ENCODE results near the gene FMN2.
"Not testable (repeated sequence)": the region's sequence is repeated elsewhere in the genome, so short reads cannot be mapped to it uniquely, and the experiment has no call there.

FMN2 gene

DNA sequence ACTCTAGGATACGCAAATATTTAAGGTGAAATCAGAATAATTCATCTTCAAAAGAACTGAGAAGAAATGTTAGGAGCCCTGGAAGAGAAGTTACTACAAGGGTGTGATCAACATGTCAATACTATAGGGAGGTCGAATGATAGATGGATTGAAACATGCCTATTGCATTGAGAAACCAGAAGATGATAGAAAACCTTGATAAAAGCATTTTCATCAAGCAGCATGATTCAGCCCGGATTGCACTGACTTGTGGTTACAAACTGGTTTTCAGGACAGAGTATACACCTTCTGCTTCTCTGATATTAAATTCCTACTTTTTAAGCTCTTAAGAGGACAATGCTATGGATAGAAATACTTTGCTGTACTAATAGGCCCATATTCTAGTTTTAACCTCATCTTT, 164.2 kb downstream of the FMN2 start:
- TF ChIP-seq, protein P1, sequence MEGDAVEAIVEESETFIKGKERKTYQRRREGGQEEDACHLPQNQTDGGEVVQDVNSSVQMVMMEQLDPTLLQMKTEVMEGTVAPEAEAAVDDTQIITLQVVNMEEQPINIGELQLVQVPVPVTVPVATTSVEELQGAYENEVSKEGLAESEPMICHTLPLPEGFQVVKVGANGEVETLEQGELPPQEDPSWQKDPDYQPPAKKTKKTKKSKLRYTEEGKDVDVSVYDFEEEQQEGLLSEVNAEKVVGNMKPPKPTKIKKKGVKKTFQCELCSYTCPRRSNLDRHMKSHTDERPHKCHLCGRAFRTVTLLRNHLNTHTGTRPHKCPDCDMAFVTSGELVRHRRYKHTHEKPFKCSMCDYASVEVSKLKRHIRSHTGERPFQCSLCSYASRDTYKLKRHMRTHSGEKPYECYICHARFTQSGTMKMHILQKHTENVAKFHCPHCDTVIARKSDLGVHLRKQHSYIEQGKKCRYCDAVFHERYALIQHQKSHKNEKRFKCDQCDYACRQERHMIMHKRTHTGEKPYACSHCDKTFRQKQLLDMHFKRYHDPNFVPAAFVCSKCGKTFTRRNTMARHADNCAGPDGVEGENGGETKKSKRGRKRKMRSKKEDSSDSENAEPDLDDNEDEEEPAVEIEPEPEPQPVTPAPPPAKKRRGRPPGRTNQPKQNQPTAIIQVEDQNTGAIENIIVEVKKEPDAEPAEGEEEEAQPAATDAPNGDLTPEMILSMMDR (IDR thresholded peaks at IDR 0.05; ENCODE audit: insufficient read depth, low read depth, low read length, missing control alignments), result no peak
- no peak overlapping the region for H3K4me3 ChIP-seq (ENCODE audit: low read length)
- DNase-seq (ENCODE audit: low read depth), result no peak

DNA sequence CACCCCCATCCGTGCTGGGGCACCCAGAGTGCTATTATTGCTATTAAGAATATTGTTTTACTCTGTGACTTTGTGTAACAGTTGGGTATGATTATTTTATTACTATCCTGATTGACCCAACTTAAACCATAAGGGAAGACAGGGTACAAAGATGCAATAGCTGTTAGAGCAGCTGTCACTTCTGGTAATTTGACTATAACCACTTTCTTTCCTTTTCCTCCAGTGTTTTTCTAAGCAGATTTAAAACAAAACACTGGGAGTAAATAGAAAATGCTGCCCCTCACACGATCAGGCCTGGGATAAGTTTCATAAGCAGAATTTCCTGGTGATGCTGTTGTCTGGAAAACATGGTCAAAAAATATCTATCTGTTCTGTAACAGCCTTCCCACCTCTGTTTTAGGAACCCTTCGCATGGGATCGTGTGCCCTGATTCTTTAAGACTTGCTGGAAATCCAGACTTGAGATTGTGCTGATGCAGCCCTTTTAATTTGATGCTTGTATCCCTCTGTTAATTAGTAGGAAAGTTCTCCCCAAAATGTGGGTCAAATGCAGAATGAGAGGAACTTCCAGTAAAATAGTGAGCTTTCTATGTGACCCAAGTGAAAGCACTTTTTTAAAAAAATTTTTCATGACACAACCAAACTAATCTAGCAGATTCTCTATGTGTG, 165.3 kb downstream of the FMN2 start:
- TF ChIP-seq, protein P1 (IDR thresholded peaks at IDR 0.05; ENCODE audit: insufficient read depth, low read depth, low read length, missing control alignments), result no peak
- no peak overlapping the region for H3K4me3 ChIP-seq (ENCODE audit: low read length)
- DNase-seq (ENCODE audit: low read depth), result no peak

DNA sequence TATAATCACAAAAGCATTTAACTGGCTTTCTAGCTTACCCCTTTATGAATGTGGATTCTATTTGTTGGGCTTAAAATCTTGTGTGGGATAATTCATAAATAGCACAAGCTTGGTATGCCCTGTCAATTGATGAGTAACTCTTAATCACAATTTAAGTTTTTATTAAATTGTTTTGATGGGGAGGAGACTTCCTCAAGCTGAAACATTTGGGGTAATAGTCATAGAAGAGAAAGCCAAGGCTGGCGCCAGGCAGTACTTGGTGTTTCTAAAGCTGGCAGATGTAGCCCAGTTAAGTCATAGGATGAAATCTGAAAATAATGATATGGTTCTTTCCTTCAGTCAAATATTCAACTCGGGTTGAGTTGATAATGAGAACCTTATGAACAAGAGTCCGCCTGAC, 167.2 kb downstream of the FMN2 start:
- TF ChIP-seq, protein P1 (IDR thresholded peaks at IDR 0.05; ENCODE audit: insufficient read depth, low read depth, low read length, missing control alignments), result no peak
- DNase-seq (ENCODE audit: low read depth), result peak; percentile 57
- no peak overlapping the region for H3K4me3 ChIP-seq (ENCODE audit: low read length)

DNA sequence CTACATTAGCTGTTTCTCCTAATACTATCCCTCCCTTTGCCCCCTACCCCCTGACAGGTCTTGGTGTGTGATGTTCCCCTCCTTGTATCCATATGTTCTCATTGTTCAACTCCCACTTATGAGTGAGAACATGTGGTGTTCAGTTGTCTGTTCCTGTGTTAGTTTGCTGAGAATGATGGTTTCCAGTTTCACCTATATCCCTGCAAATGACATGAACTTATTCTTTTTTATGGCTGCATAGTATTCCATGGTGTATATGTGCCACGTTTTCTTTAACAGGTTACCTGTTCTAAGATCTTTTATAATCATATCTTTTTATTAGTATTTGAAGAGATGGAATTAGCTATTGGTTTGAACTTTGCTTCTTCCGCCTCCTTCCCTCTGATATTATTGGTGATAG, 172.8 kb downstream of the FMN2 start:
- not testable (repeated sequence) for DNase-seq (ENCODE audit: low read depth)

DNA sequence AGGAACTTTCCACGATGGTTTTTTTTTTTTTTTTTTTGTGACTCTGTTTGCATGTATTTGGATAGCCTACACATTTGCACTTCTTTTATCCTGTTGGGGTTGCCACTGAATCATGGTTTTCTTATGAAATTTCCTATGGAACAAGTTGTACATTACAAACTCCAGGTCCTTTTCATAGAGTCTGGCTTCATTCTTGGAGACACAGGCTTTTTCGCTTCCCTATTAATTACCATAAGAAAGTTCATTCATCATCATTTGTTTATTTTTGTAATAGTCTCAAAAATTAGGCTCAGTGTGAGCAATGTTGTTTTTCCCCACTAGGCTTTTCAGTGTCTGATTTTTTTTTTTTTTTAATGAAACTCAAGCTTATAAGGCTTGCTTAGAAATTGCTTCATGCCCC, 179.4 kb downstream of the FMN2 start:
- no peak for DNase-seq (ENCODE audit: low read depth)
- no peak overlapping the region for H3K4me3 ChIP-seq (ENCODE audit: low read length)
- TF ChIP-seq, protein P1 (IDR thresholded peaks at IDR 0.05; ENCODE audit: insufficient read depth, low read depth, low read length, missing control alignments), result no peak

More for the DNA sequence above, 172.8 kb downstream of the FMN2 start:
- not testable (repeated sequence) for H3K4me3 ChIP-seq (ENCODE audit: low read length)

DNA sequence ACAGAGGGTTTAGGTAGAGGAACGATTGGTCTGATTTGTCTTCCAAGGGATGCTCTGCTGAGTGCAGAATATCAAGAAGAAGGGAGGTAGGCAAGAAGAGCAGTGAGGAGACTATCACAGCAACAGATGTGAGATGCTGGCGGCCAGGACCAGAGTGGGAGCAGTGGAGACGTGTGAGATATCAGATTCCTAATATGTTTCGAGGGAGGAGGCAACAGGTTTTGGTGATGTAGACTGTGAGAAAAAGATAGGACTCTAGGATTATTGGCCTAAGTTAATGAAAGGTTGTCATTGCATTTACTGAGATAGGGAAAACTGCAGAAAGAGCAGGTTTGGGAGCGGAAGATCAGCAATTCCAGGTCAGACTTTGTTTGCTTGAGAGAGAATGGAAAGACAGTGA, 182.9 kb downstream of the FMN2 start:
- no peak overlapping the region for H3K4me3 ChIP-seq (ENCODE audit: low read length)
- no peak for DNase-seq (ENCODE audit: low read depth)
- TF ChIP-seq, protein P1 (IDR thresholded peaks at IDR 0.05; ENCODE audit: insufficient read depth, low read depth, low read length, missing control alignments), result no peak

DNA sequence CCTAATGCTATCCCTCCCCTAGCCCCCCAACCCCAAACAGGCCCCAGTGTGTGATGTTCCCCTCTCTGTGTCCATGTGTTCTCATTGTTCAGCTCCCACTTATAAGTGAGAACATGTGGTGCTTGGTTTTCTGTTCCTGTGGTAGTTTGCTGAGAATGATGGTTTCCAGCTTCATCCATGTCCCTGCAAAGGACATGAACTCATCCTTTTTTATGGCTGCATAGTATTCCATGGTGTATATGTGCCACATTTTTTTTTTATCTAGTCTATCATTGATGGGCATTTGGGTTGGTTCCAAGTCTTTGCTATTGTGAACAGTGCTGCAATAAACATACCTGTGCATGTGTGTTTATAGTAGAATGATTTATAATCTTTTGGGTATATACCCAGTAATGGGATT, 183.5 kb downstream of the FMN2 start:
- not testable (repeated sequence) for H3K4me3 ChIP-seq (ENCODE audit: low read length); DNase-seq (ENCODE audit: low read depth)

DNA sequence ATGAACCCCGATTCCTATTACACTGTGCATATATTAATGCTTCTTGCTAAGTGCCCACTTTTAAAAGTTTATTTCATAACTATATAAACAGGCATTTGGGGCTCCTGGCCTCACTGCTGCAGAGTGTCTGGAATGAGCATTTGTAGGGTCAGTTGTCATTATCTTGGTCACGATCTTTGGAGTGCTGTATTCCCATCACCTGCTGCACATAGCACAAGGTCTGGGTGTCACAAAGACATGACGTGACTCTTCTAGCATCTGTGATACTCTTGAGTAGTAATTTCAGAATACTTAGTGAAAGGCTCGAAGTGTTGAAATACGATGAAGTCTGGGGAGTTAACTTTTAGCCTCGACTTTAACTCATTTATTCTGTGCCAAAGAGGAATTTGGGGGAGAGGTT, 186.4 kb downstream of the FMN2 start:
- no peak for DNase-seq (ENCODE audit: low read depth)
- TF ChIP-seq, protein P1 (IDR thresholded peaks at IDR 0.05; ENCODE audit: insufficient read depth, low read depth, low read length, missing control alignments), result no peak
- no peak overlapping the region for H3K4me3 ChIP-seq (ENCODE audit: low read length)
